Heart left ventricle (tissue), 16 donors: Measurements from ENCODE around the gene WDSUB1. TPM values are rescaled to one million over a fixed set of nuclear protein-coding genes. Genes with fewer than 3 reads are reported as not detected.

ENCODE experiments used
- ATAC-seq, 4 donors: fragments of 200-7000 bp; cut with Tn5 transposase; one replicate each; pipeline ENCODE4 v1.9.1; 2020 to 2022; ENCODE audit warnings: moderate library complexity in 4 of 4, mild to moderate bottlenecking in 3 of 4, moderate number of reproducible peaks in 1 of 4
- DNase-seq, 5 donors: peaks; one replicate each; pipeline ENCODE4 v3.0.0-alpha.2; 2020
- H3K27ac ChIP-seq, 12 donors: fragments of 200-600 bp; sonication (generic) in 4 of 12; one replicate each; pipeline versions ENCODE4 v1.5.0 to v1.8.0; 2016 to 2022; ENCODE audit warnings: mild to moderate bottlenecking in 2 of 12
- H3K27me3 ChIP-seq, 9 donors: fragments of 200-600 bp; sonication (generic) in 2 of 9; one replicate each; pipeline versions ENCODE4 v1.5.1 to v1.8.0; 2016 to 2022; ENCODE audit warnings: mild to moderate bottlenecking in 3 of 9
- H3K36me3 ChIP-seq, 9 donors: fragments of 200-600 bp; sonication (generic) in 2 of 9; one replicate each; pipeline versions ENCODE4 v1.5.0 to v1.8.0; 2018 to 2022; ENCODE audit warnings: mild to moderate bottlenecking in 2 of 9
- H3K4me1 ChIP-seq, 12 donors: fragments of 200-600 bp; sonication (generic) in 4 of 12; one replicate each; pipeline versions ENCODE4 v1.5.0 to v1.8.0; 2016 to 2022; ENCODE audit warnings: mild to moderate bottlenecking in 3 of 12
- H3K4me3 ChIP-seq, 12 donors: fragments of 200-600 bp; sonication (generic) in 4 of 12; one replicate each; pipeline versions ENCODE4 v1.5.0 to v1.8.0; 2017 to 2022; ENCODE audit warnings: mild to moderate bottlenecking in 9 of 12, moderate library complexity in 4 of 12
- H3K9me3 ChIP-seq, 12 donors: fragments of 200-600 bp; sonication (generic) in 4 of 12; one replicate each; pipeline versions ENCODE4 v1.5.0 to v1.8.0; 2016 to 2022; ENCODE audit warnings: mild to moderate bottlenecking in 1 of 12
- POLR2A ChIP-seq, 2 donors: fragments of 450-650 bp; IDR thresholded peaks; one replicate each; pipeline ENCODE4 v1.6.1; 2017; ENCODE audit warnings: antibody characterized with exemption in 2 of 2, mild to moderate bottlenecking in 2 of 2, moderate library complexity in 2 of 2
- WGBS, 4 donors: extraction: QIAGEN DNeasy Blood & Tissue Kit in 2 of 4; methylation state at CpG; one replicate each; pipeline versions ENCODE4 v1.1.5 to v1.1.7; 2013 to 2018; 5-methylcytosine and 5-hydroxymethylcytosine counted together
- intact Hi-C, 10 donors: fragments of 100-400 bp; cut with DNase I; formaldehyde crosslinking; loops; one replicate each; pipeline versions ENCODE4 v1.11.1 to v1.14.2; 2022
- polyA plus RNA-seq, 2 donors: library from polyadenylated mRNA; stranded (reverse); fragments of 200-250 nt; gene quantifications; one replicate each; pipeline ENCODE4 v1.2.3, GENCODE V29; 2013
- total RNA-seq, 9 donors: library from RNA; depleted of rRNA in 2 of 9; stranded (reverse); fragments of >200 nt in 2 of 9; fragmentation: NEBNext Ultra II Directional in 3 of 9; extraction: Animal tissue kit (Norgen Biotek cat#: 25700) in 3 of 9; gene quantifications; one replicate each; pipeline versions ENCODE4 v1.1.0 to v1.2.4, GENCODE V29; 2016 to 2023
- TF ChIP-seq, protein P1 (sequence below), 12 donors: fragments of 200-600 bp; sonication (generic) in 4 of 12; IDR thresholded peaks; one replicate each; pipeline versions ENCODE4 v1.5.0 to v1.8.0; 2018 to 2022; ENCODE audit warnings: antibody characterized with exemption in 12 of 12, mild to moderate bottlenecking in 5 of 12
- donor health status: ischemic (EF 13 %, LVEDD 7.1; RV severe dilation, severe dysfunction).
- donor health status: healthy with polysubstance abuse.
- donor health status: DM: no; HTN: yes; CAD: no.
- donor health status: DM: no; HTN: no; CAD: no.
- donor health status: ischemic (EF 25% LVEDD 6.9; RV normal size, moderate dysfunction).
- donor health status: ischemic (EF 25% LVEDD 5.7; RV mildly dilated, moderate dysfunction).
- donor health status: healthy.
- donor health status: DM: yes; HTN: yes; CAD: no.
- donor health status: ischemic (EF 35%, LVEDD 5.7; RV mildly dilated, moderate dysfunction).
- donor health status: nonischemic (EF 11% LVEDD 7.7; RV severe dilation, severe dysfunction).
- donor health status: DM: yes; HTN: yes; CAD: no.
- donor health status: PGD.
- donor health status: ischemic (EF 29% LVEDD 5.4; RV normal size, mild dysfunction).
- donor health status: nonischemic (EF 23%, LVEDD 6.1; RV moderate dilation, normal function).

WDSUB1 gene
- total and polyA plus RNA-seq, 11 donors = 5.1 to 12.4 (median 8.0) TPM

DNA sequence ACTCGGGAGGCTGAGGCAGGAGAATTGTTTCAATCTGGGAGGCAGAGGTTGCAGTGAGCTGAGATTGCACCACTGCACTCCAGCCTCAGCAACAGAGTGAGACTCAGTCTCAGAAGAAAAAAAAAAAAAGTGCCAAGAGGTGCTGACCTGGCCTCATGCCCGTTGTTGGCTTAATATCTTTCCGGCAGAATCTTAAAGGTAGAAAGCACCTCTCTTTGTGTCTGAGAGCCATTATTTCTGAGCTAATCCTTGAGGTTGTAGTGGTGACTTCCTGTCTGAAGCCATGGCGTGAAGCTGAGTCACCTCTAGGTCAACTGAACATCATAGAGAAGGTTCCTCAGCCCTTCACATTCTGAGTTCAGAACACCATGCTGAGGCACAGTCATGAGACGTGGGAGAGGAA, 60.4 kb downstream of the WDSUB1 start:
- Histone ChIP-seq H3K4me3 (no peak overlapping the region), H3K9me3 (no peaks in the 10 kb centered on the region), H3K4me1 (peaks cover 5 to 59% (median 20%) of the 10 kb centered on the region in 12 donors), H3K27me3 (no peaks in the 10 kb centered on the region), H3K36me3 (peaks cover 0 to 97% (median 59%) of the 10 kb centered on the region in 9 donors), H3K27ac (peak overlapping the region; percentile 42 to 87 (median 73))
- DNase-seq (no peak), ATAC-seq (peak in 3 of 4 donors; percentile 8 to 67 (median 41))
- TF ChIP-seq, protein P1, sequence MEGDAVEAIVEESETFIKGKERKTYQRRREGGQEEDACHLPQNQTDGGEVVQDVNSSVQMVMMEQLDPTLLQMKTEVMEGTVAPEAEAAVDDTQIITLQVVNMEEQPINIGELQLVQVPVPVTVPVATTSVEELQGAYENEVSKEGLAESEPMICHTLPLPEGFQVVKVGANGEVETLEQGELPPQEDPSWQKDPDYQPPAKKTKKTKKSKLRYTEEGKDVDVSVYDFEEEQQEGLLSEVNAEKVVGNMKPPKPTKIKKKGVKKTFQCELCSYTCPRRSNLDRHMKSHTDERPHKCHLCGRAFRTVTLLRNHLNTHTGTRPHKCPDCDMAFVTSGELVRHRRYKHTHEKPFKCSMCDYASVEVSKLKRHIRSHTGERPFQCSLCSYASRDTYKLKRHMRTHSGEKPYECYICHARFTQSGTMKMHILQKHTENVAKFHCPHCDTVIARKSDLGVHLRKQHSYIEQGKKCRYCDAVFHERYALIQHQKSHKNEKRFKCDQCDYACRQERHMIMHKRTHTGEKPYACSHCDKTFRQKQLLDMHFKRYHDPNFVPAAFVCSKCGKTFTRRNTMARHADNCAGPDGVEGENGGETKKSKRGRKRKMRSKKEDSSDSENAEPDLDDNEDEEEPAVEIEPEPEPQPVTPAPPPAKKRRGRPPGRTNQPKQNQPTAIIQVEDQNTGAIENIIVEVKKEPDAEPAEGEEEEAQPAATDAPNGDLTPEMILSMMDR (IDR thresholded peaks at IDR 0.05) = no peak
- no peak for TF ChIP-seq POLR2A (IDR thresholded peaks at IDR 0.05)
- intact Hi-C loops = no loop called here
- 51 to 63% (median 59%) methylated on average over 5 of the region's 5 CpGs for WGBS, 4 donors

- no peak for TF ChIP-seq POLR2A (IDR thresholded peaks at IDR 0.05)
- TF ChIP-seq, protein P1 (IDR thresholded peaks at IDR 0.05) = no peak
- Histone ChIP-seq H3K4me1 (peaks cover 5 to 59% (median 20%) of the 10 kb centered on the region in 12 donors), H3K36me3 (peaks cover 0 to 97% (median 54%) of the 10 kb centered on the region in 9 donors), H3K9me3 (no peaks in the 10 kb centered on the region), H3K27me3 (no peaks in the 10 kb centered on the region), H3K27ac (peak overlapping the region; percentile 42 to 87 (median 73)), H3K4me3 (no peak overlapping the region)
- intact Hi-C loops = no loop called here
- WGBS, 4 donors = 63 to 72% (median 67%) methylated on average over 26 of the region's 26 CpGs
- DNase-seq = peak; percentile 58 to 70 (median 63)
- peak in 3 of 4 donors; percentile 38 to 82 (median 38) for ATAC-seq
These were observed 61.2 kb downstream of the WDSUB1 start for GRCh38 chr2:159225025-159226016.

DNA sequence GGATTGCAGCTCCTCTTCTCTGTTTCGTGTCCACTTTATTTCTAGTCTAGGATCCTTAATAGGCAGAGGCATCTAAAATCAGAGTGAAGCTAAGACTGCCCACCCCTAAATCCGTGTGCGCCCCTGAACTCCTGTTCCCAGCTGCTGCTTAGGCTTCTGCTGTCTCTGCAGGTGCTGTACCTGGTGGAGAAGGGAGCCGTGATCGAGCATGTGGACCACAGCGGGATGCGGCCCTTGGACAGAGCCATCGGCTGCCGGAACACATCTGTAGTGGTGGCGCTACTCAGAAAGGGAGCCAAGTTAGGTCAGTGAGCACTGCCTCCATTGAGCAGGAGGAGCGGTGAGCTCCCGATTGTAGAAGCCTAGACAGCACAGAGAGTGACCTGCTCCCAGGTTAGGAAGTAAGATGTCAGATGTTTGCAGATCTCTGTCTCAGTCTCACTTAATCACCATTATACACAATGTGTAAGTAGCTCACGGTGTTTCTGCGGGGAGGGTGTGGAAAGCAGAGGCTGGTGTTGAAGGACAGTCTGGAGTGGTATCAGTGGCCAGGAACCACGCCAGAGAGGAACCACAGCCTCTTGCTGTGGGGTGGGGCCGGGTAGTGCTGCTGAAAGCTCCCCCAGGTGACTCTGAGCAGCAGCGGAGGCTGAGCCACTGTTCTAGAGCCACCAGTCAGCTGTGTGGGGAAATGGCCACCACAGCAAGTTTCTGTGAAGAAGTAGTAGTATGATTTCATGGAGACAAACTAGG, 62.3 kb downstream of the WDSUB1 start:
- ATAC-seq (peak in 1 of 4 donors; percentile 3), DNase-seq (peak in 1 of 5 donors; percentile 57)
- Histone ChIP-seq H3K4me1 (peaks cover 5 to 58% (median 20%) of the 10 kb centered on the region in 12 donors), H3K4me3 (no peak overlapping the region), H3K36me3 (peaks cover 0 to 97% (median 48%) of the 10 kb centered on the region in 9 donors), H3K9me3 (no peaks in the 10 kb centered on the region), H3K27ac (peak overlapping the region in 11 of 12 donors; percentile 6 to 82 (median 72)), H3K27me3 (no peaks in the 10 kb centered on the region)
- no peak for TF ChIP-seq POLR2A (IDR thresholded peaks at IDR 0.05)
- TF ChIP-seq, protein P1 (IDR thresholded peaks at IDR 0.05) = no peak
- intact Hi-C loops = no loop called here
- WGBS, 4 donors = 73 to 92% (median 83%) methylated on average over 11 to 17 of the region's 17 CpGs
